HepG2 (cell line): ENCODE measurements around the gene TM4SF5. TPM values are rescaled to one million over a fixed set of nuclear protein-coding genes. Genes with fewer than 3 reads are reported as not detected.

ENCODE experiments used
- ASH2L ChIP-seq: fragments of 300-600, 200-600 bp; sonication (generic); IDR thresholded peaks from 2 replicates; pipeline ENCODE4 v1.7.0; 2017; ENCODE audit warnings: low read depth, mild to moderate bottlenecking, moderate library complexity, mixed read lengths, low read length; ENCODE audit not compliant: insufficient read length
- HDAC6 ChIP-seq: fragments of 200-600 bp; sonication (generic); IDR thresholded peaks from 2 replicates; pipeline ENCODE4 v1.7.0; 2017; ENCODE audit warnings: mild to moderate bottlenecking, antibody characterized with exemption, low read length, low read depth
- HOXA3 ChIP-seq: sonication (generic); formaldehyde crosslinking; IDR thresholded peaks from 2 replicates; pipeline ENCODE4 v1.5.0; 2020; ENCODE audit warnings: missing genetic modification reagents
- KLF16 ChIP-seq, 2 experiments: sonication (generic) in 1 of 2; formaldehyde crosslinking in 1 of 2; IDR thresholded peaks; 2 replicates each; pipeline versions ENCODE4 v1.6.1 to v1.8.0; 2016 to 2023; ENCODE audit warnings: missing genetic modification reagents in 2 of 2, missing compliant biosample characterization in 1 of 2
- NCOA5 ChIP-seq: sonication (generic); formaldehyde crosslinking; IDR thresholded peaks from 2 replicates; pipeline ENCODE4 v1.4.0; 2020; ENCODE audit warnings: missing genetic modification reagents
- NR2F1 ChIP-seq, 2 experiments: fragments of 450-650 bp in 1 of 2; formaldehyde crosslinking in 1 of 2; IDR thresholded peaks; 2 replicates each; pipeline versions ENCODE4 v1.5.0 to v1.6.1; 2016 to 2020; ENCODE audit warnings: mild to moderate bottlenecking in 1 of 2, missing compliant biosample characterization in 1 of 2, missing genetic modification reagents in 1 of 2, moderate library complexity in 1 of 2
- SETDB1 ChIP-seq: sonication (generic); formaldehyde crosslinking; IDR thresholded peaks from 2 replicates; pipeline ENCODE4 v1.5.1; 2020; ENCODE audit warnings: missing genetic modification reagents, mild to moderate bottlenecking, borderline replicate concordance
- XRCC5 ChIP-seq: fragments of 200-400 bp; formaldehyde crosslinking; optimal IDR thresholded peaks from 2 replicates; pipeline ENCODE3; 2017; ENCODE audit warnings: mild to moderate bottlenecking, low read length
- ZNF274 ChIP-seq: sonication (generic); formaldehyde crosslinking; IDR thresholded peaks from 2 replicates; pipeline ENCODE4 v1.5.1; 2020; ENCODE audit warnings: mild to moderate bottlenecking, missing genetic modification reagents
- polyA plus RNA-seq, 8 experiments: library from polyadenylated mRNA; depleted of rRNA in 3 of 8; stranded (reverse) in 7 of 8; unstranded in 1 of 8; fragments of >200 nt; fragmentation: Illumina TruSeq in 4 of 8; extraction: Trizol in 4 of 8; gene quantifications; 2 replicates each; pipeline versions ENCODE4 v1.2.1 to v1.2.3, GENCODE V29; 2011 to 2016; ENCODE audit warnings: low read depth in 4 of 8, missing spikeins in 1 of 8, mixed read lengths in 1 of 8; ENCODE audit not compliant: insufficient read depth in 1 of 8
- total RNA-seq, 5 experiments: library from RNA; depleted of rRNA; stranded (reverse); fragments of >200 nt; fragmentation: Illumina TruSeq; extraction: Trizol; gene quantifications; 2 replicates each; pipeline ENCODE4 v1.2.3, GENCODE V29; 2016; ENCODE audit warnings: low read depth in 1 of 5
- TF ChIP-seq, protein P1 (sequence below): sonication (generic); formaldehyde crosslinking; IDR thresholded peaks from 2 replicates; pipeline ENCODE4 v1.4.0; 2020; ENCODE audit warnings: mild to moderate bottlenecking, missing genetic modification reagents
- TF ChIP-seq, protein P2 (sequence below): sonication (generic); formaldehyde crosslinking; IDR thresholded peaks from 2 replicates; pipeline ENCODE4 v1.5.1; 2020; ENCODE audit warnings: mild to moderate bottlenecking, missing genetic modification reagents, moderate library complexity
- TF ChIP-seq, protein P3 (sequence below): sonication (generic); formaldehyde crosslinking; IDR thresholded peaks from 2 replicates; pipeline ENCODE4 v1.5.1; 2020; ENCODE audit warnings: mild to moderate bottlenecking, moderate library complexity, missing genetic modification reagents
- TF ChIP-seq, protein P4 (sequence below): sonication (generic); formaldehyde crosslinking; IDR thresholded peaks from 2 replicates; pipeline ENCODE4 v1.4.0; 2020; ENCODE audit warnings: missing genetic modification reagents
- TF ChIP-seq, protein P5 (sequence below): IDR thresholded peaks from 2 replicates; pipeline ENCODE4 v1.6.1; 2016; ENCODE audit warnings: mild to moderate bottlenecking, missing biosample characterization, missing genetic modification reagents

Gene TM4SF5
- total and polyA plus RNA-seq, 2 of the 13 experiments (the other 11 are each of a cell fraction or from before 2014, with no cell fraction given) = 30.1 to 126 TPM

DNA sequence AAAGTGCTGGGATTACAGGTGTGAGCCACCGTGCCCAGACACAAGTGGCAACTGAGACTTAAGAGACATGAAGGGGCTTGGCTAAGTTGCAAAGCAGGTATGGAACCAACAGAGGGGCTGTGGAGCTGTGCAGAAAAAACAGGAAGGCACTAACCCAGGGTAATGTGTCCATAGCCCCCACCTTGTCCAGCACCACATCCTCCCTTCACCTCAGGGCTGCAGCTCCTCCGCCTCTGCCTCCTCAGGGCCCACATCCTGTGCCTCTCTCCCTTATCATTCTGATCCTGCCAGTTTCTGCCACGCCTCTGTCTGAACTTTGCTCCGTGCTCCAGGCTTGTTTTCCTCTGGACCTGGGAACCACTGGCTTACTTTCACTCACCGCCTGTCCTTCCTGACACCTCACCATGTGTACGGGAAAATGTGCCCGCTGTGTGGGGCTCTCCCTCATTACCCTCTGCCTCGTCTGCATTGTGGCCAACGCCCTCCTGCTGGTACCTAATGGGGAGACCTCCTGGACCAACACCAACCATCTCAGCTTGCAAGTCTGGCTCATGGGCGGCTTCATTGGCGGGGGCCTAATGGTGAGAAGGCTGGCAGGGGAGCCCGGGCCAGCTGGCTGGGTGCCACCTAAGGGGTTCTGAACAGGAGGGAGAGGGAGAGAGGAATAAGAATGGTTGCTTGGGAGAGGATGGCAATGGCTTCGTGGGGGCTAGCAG is at the start of gene TM4SF5 (continued):
- TF ChIP-seq, protein P1, sequence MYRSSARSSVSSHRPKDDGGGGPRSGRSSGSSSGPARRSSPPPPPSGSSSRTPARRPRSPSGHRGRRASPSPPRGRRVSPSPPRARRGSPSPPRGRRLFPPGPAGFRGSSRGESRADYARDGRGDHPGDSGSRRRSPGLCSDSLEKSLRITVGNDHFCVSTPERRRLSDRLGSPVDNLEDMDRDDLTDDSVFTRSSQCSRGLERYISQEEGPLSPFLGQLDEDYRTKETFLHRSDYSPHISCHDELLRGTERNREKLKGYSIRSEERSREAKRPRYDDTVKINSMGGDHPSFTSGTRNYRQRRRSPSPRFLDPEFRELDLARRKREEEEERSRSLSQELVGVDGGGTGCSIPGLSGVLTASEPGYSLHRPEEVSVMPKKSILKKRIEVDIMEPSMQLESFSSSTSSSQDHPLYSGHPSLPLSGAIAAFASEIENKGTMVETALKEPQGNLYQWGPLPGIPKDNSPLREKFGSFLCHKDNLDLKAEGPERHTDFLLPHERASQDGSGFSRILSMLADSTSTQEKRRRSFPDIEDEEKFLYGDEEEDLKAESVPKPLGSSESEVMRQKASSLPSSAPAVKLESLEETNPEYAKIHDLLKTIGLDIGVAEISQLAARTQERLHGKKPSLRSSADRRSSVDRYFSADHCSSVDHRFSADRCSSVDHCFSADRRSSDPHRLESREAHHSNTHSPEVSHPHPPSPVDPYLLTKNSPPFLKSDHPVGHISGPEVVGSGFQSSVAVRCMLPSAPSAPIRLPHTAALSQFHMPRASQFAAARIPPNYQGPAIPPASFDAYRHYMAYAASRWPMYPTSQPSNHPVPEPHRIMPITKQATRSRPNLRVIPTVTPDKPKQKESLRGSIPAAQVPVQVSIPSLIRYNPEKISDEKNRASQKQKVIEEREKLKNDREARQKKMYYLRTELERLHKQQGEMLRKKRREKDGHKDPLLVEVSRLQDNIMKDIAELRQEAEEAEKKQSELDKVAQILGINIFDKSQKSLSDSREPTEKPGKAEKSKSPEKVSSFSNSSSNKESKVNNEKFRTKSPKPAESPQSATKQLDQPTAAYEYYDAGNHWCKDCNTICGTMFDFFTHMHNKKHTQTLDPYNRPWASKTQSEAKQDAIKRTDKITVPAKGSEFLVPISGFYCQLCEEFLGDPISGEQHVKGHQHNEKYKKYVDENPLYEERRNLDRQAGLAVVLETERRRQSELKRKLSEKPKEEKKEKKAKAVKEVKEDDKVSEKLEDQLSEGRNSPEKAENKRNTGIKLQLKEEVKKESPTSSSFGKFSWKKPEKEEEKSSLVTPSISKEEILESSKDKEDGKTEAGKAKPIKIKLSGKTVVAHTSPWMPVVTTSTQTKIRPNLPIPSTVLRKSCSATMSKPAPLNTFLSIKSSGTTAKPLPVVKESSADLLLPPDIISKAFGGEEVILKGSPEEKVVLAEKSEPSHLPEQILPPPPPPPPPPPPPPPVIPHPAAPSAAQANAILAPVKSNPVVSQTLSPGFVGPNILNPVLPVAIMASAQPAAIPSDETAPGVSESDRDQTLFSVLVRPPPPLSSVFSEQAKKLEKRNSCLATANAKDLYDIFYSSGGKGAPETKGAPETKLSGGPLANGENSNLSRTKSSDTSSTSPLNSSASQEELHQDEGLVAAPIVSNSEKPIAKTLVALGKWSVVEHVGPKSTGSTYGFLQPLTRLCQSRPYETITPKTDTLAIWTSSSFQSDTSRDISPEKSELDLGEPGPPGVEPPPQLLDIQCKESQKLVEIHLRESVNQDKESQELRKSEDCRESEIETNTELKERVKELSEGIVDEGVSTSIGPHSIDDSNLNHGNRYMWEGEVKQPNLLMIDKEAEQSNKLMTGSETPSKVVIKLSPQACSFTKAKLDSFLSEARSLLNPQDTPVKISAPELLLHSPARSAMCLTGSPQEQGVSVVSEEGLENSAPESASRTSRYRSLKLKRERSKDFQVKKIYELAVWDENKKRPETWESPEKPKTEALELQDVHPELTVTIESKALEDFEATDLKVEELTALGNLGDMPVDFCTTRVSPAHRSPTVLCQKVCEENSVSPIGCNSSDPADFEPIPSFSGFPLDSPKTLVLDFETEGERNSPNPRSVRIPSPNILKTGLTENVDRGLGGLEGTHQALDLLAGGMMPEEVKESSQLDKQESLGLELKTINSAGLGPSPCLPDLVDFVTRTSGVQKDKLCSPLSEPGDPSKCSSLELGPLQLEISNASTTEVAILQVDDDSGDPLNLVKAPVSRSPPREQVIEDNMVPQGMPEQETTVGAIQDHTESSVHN (CRISPR knock-in tag) = no peak
- no peak for TF ChIP-seq HDAC6
- TF ChIP-seq, protein P2, sequence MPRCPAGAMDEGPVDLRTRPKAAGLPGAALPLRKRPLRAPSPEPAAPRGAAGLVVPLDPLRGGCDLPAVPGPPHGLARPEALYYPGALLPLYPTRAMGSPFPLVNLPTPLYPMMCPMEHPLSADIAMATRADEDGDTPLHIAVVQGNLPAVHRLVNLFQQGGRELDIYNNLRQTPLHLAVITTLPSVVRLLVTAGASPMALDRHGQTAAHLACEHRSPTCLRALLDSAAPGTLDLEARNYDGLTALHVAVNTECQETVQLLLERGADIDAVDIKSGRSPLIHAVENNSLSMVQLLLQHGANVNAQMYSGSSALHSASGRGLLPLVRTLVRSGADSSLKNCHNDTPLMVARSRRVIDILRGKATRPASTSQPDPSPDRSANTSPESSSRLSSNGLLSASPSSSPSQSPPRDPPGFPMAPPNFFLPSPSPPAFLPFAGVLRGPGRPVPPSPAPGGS = peak; percentile 92
- TF ChIP-seq KLF16 (CRISPR knock-in tag; IDR thresholded peaks at IDR 0.05) = peak in 1 of 2 experiments; percentile 93; a peak in 2 of 4 replicates
- TF ChIP-seq, protein P3, sequence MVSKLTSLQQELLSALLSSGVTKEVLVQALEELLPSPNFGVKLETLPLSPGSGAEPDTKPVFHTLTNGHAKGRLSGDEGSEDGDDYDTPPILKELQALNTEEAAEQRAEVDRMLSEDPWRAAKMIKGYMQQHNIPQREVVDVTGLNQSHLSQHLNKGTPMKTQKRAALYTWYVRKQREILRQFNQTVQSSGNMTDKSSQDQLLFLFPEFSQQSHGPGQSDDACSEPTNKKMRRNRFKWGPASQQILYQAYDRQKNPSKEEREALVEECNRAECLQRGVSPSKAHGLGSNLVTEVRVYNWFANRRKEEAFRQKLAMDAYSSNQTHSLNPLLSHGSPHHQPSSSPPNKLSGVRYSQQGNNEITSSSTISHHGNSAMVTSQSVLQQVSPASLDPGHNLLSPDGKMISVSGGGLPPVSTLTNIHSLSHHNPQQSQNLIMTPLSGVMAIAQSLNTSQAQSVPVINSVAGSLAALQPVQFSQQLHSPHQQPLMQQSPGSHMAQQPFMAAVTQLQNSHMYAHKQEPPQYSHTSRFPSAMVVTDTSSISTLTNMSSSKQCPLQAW (CRISPR knock-in tag) = peak; percentile 74
- peak; percentile 53; the same call in 1 of the 2 replicates for TF ChIP-seq NCOA5
- no peak for TF ChIP-seq XRCC5
- TF ChIP-seq SETDB1 = no peak
- no peak for TF ChIP-seq NR2F1 (CRISPR knock-in tag; IDR thresholded peaks at IDR 0.05)
- TF ChIP-seq ASH2L = no peak
- TF ChIP-seq, protein P4, sequence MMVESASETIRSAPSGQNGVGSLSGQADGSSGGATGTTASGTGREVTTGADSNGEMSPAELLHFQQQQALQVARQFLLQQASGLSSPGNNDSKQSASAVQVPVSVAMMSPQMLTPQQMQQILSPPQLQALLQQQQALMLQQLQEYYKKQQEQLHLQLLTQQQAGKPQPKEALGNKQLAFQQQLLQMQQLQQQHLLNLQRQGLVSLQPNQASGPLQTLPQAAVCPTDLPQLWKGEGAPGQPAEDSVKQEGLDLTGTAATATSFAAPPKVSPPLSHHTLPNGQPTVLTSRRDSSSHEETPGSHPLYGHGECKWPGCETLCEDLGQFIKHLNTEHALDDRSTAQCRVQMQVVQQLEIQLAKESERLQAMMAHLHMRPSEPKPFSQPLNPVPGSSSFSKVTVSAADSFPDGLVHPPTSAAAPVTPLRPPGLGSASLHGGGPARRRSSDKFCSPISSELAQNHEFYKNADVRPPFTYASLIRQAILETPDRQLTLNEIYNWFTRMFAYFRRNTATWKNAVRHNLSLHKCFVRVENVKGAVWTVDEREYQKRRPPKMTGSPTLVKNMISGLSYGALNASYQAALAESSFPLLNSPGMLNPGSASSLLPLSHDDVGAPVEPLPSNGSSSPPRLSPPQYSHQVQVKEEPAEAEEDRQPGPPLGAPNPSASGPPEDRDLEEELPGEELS (CRISPR knock-in tag) = peak; percentile 90
- TF ChIP-seq, protein P5, sequence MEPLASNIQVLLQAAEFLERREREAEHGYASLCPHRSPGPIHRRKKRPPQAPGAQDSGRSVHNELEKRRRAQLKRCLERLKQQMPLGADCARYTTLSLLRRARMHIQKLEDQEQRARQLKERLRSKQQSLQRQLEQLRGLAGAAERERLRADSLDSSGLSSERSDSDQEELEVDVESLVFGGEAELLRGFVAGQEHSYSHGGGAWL (CRISPR knock-in tag) = peak; percentile 67; the same call in 1 of the 2 replicates
- TF ChIP-seq ZNF274 (CRISPR knock-in tag) = peak; percentile 62; the same call in 1 of the 2 replicates
- TF ChIP-seq HOXA3 (CRISPR knock-in tag) = peak; percentile 87; the same call in 1 of the 2 replicates
